Endodermal cell (in vitro differentiated cells): ENCODE results near the gene BCORL1. TPM values are rescaled to one million over a fixed set of nuclear protein-coding genes. Genes with fewer than 3 reads are reported as not detected.
A peak's percentile ranks its signal among the peaks of the same experiment; 100 is the strongest.

Source experiments
- DNase-seq: peaks from one replicate; pipeline ENCODE4 v3.0.0-alpha.2; 2017
- H3K27ac ChIP-seq: 2 replicates; pipeline ENCODE4 v1.5.1; 2013; ENCODE audit warnings: mild to moderate bottlenecking, low read depth, low read length, moderate library complexity
- H3K27me3 ChIP-seq: 2 replicates; pipeline ENCODE4 v1.6.1; 2013; ENCODE audit warnings: mild to moderate bottlenecking, low read length, moderate library complexity; ENCODE audit not compliant: insufficient read depth, control insufficient read depth, poor library complexity, severe bottlenecking
- H3K36me3 ChIP-seq: 2 replicates; pipeline ENCODE4 v1.7.0; 2013; ENCODE audit warnings: mild to moderate bottlenecking, low read length, moderate library complexity; ENCODE audit not compliant: control insufficient read depth, insufficient read depth
- H3K4me1 ChIP-seq: one replicate; pipeline ENCODE4 v1.7.0; 2013; ENCODE audit warnings: low read length; ENCODE audit not compliant: control insufficient read depth, insufficient read depth
- H3K4me3 ChIP-seq: 2 replicates; pipeline ENCODE4 v1.5.1; 2013; ENCODE audit warnings: mild to moderate bottlenecking, low read length, moderate library complexity
- H3K9ac ChIP-seq: 2 replicates; pipeline ENCODE4 v1.6.1; 2013; ENCODE audit warnings: mild to moderate bottlenecking, low read length, moderate library complexity; ENCODE audit not compliant: poor library complexity, severe bottlenecking; ENCODE audit errors: extremely low read depth
- H3K9me3 ChIP-seq: 2 replicates; pipeline ENCODE4 v1.6.1; 2013; ENCODE audit warnings: mild to moderate bottlenecking, low read length, moderate library complexity; ENCODE audit not compliant: control insufficient read depth
- H3K27ac Mint-ChIP-seq: 2 replicates; pipeline ENCODE4 v1.8.0; 2020; ENCODE audit warnings: mixed read lengths
- H3K27me3 Mint-ChIP-seq: 2 replicates; pipeline ENCODE4 v1.8.0; 2021; ENCODE audit warnings: mild to moderate bottlenecking, mixed read lengths; ENCODE audit not compliant: insufficient read depth
- H3K36me3 Mint-ChIP-seq: 2 replicates; pipeline ENCODE4 v1.8.0; 2020; ENCODE audit warnings: low read depth, mixed read lengths
- H3K4me1 Mint-ChIP-seq: 2 replicates; pipeline ENCODE4 v1.8.0; 2020; ENCODE audit warnings: mixed read lengths
- H3K4me3 Mint-ChIP-seq: 2 replicates; pipeline ENCODE4 v1.8.0; 2020; ENCODE audit warnings: mild to moderate bottlenecking, moderate library complexity, mixed read lengths
- H3K9me3 Mint-ChIP-seq: 2 replicates; pipeline ENCODE4 v1.8.0; 2020; ENCODE audit warnings: mild to moderate bottlenecking, mixed read lengths
- WGBS, 2 experiments: methylation state at CpG; one replicate each; pipeline versions ENCODE4 v1.1.5 to v1.1.7; 2013; ENCODE audit warnings: missing lambda C conversion rate in 2 of 2, mixed read lengths in 1 of 2; ENCODE audit not compliant: insufficient coverage in 1 of 2, insufficient read length in 1 of 2; 5-methylcytosine and 5-hydroxymethylcytosine counted together
- total RNA-seq, 2 donors: library from RNA; stranded (reverse); fragmentation: NEBNext Ultra II Directional in 1 of 2; extraction: Animal tissue kit (Norgen Biotek cat#: 25700) in 1 of 2; gene quantifications; 2 replicates in 1 of 2; 3 replicates in 1 of 2; pipeline ENCODE4 v1.2.1, GENCODE V29; 2021
- TF ChIP-seq, protein P1 (sequence below): fragments of 200-600 bp; sonication (generic); conservative IDR thresholded peaks from 2 replicates; pipeline ENCODE4 v1.5.0; 2021; ENCODE audit warnings: antibody characterized with exemption, mild to moderate bottlenecking

Gene BCORL1
- total RNA-seq, 2 donors from 2014 or later, result 24.5 to 29.9 TPM

DNA sequence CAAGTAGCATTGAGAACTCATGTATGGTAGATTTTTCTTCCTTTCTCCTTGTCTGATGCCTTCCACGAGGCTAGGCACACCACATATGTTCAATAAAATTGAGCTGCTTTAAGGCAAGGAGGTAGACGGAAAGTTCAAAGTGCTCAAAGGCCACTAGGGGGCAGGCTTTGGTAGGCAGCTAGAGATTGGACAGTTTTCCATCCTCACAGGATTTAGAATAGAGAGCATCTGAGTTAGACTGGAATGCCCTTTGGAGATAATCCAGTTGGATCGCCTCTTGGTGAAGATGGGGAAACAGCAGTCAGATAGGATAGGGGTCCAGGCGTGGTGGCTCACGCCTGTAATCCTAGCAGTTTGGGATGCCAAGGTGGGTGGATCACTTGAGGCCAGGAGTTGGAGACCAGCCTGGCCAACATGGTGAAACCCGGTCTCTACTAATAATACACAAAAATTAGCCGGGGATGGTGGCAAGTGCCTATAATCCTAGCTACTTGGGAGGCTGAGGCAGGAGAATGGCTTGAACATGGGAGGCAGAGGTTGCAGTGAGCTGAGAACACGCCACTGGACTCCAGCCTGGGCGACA, 97.5 kb downstream of the BCORL1 start:
- no peak overlapping the region for H3K27ac Mint-ChIP-seq

DNA sequence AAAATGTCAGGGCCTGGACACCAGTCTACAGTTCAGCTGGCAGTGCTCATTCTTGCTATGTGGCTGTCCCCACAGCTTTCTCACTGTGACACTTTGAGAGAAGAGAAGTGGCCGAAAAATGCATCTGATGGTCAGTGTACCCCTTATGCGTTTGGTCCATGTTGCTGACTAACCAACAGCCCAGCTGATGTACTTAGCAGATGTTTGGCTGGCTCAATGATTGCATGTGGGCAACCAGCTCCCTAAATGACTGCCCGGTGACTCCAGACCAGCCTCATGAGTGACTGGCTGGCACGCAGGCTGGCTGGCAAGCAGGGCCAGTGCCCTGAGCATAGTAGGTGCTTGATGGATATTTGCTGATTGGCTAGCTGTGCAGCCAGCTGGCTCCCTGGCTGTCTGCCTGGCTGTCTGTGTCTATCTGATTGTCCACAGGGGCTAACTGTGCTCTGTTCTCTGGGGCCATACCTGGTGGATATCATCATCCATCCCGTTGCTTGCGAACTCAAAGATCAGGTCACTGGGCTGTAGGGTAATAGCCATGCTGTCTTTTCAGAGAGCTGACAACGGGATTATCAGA, 98.4 kb downstream of the BCORL1 start:
- 90% methylated on average over 7 of the region's 7 CpGs; no CpG with 5 or more reads in 1 of the 2 experiments for WGBS, 2 experiments
- Histone ChIP-seq H3K36me3 (no peaks in the 10 kb centered on the region), H3K9me3 (no peaks in the 10 kb centered on the region), H3K9ac (no peak overlapping the region), H3K27me3 (no peaks in the 10 kb centered on the region), H3K4me3 (no peak overlapping the region), H3K27ac (no peak overlapping the region), H3K4me1 (no peaks in the 10 kb centered on the region)
- no peak for DNase-seq
- H3K9me3 Mint-ChIP-seq, result peaks cover 42% of the 10 kb centered on the region
- no peak overlapping the region for H3K27ac Mint-ChIP-seq
- peaks cover 6% of the 10 kb centered on the region for H3K27me3 Mint-ChIP-seq
- no peak overlapping the region for H3K4me3 Mint-ChIP-seq
- H3K36me3 Mint-ChIP-seq, result no peaks in the 10 kb centered on the region
- H3K4me1 Mint-ChIP-seq, result peaks cover 10% of the 10 kb centered on the region
- TF ChIP-seq, protein P1, sequence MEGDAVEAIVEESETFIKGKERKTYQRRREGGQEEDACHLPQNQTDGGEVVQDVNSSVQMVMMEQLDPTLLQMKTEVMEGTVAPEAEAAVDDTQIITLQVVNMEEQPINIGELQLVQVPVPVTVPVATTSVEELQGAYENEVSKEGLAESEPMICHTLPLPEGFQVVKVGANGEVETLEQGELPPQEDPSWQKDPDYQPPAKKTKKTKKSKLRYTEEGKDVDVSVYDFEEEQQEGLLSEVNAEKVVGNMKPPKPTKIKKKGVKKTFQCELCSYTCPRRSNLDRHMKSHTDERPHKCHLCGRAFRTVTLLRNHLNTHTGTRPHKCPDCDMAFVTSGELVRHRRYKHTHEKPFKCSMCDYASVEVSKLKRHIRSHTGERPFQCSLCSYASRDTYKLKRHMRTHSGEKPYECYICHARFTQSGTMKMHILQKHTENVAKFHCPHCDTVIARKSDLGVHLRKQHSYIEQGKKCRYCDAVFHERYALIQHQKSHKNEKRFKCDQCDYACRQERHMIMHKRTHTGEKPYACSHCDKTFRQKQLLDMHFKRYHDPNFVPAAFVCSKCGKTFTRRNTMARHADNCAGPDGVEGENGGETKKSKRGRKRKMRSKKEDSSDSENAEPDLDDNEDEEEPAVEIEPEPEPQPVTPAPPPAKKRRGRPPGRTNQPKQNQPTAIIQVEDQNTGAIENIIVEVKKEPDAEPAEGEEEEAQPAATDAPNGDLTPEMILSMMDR, result no peak

More for the DNA sequence above, 97.5 kb downstream of the BCORL1 start:
- Mint-ChIP-seq H3K4me1 (peaks cover 8% of the 10 kb centered on the region), H3K4me3 (no peak overlapping the region), H3K9me3 (peaks cover 44% of the 10 kb centered on the region), H3K36me3 (no peaks in the 10 kb centered on the region), H3K27me3 (peaks cover 6% of the 10 kb centered on the region)
- TF ChIP-seq, protein P1, result peak; percentile 82
- H3K4me3 ChIP-seq, result no peak overlapping the region
- WGBS, 2 experiments, result 56 to 92% methylated on average over 2 to 9 of the region's 9 CpGs
- H3K9me3 ChIP-seq, result no peaks in the 10 kb centered on the region
- no peaks in the 10 kb centered on the region for H3K36me3 ChIP-seq
- H3K27me3 ChIP-seq, result no peaks in the 10 kb centered on the region
- no peaks in the 10 kb centered on the region for H3K4me1 ChIP-seq
- no peak overlapping the region for H3K9ac ChIP-seq
- H3K27ac ChIP-seq, result no peak overlapping the region
- DNase-seq, result peak; percentile 78

DNA sequence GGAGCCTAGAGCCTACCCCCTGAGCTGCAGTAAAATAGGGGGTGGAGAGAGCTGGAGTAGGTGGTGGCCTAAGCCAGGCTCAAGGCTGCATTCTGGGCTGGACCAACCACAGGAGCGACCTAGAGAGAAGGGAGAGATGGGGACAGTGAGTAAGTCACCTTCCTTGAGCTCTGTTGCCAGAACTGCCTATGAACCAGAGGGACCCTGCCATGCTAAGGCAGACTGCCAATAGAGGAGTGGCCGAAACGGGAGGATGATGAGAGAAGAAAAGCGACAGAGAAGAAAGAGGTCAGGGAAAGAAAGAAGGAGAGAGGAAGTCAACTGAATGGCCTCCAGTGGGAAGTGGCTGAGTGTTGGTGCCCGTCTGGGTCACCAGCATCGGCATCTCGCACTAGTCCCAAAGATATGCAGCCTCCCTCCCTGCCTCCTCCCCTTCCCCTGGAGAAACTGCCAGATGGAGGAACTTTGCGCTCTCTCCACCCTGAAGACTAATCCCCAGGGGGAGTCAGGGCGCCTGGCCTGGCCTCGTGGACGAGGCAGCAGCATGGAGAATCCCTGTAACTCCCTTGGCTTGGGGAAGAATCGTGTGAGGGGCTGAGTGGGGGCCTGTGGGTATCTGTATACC, 99.1 kb downstream of the BCORL1 start:
- Mint-ChIP-seq H3K27me3 (peaks cover 9% of the 10 kb centered on the region), H3K9me3 (peaks cover 44% of the 10 kb centered on the region), H3K4me3 (no peak overlapping the region), H3K27ac (no peak overlapping the region), H3K36me3 (no peaks in the 10 kb centered on the region), H3K4me1 (peaks cover 10% of the 10 kb centered on the region)
- no peaks in the 10 kb centered on the region for H3K27me3 ChIP-seq
- WGBS, 2 experiments, result 79% methylated on average over 12 of the region's 12 CpGs; no CpG with 5 or more reads in 1 of the 2 experiments
- H3K4me3 ChIP-seq, result no peak overlapping the region
- no peak overlapping the region for H3K27ac ChIP-seq
- H3K36me3 ChIP-seq, result no peaks in the 10 kb centered on the region
- no peak overlapping the region for H3K9ac ChIP-seq
- no peaks in the 10 kb centered on the region for H3K4me1 ChIP-seq
- TF ChIP-seq, protein P1, result no peak
- H3K9me3 ChIP-seq, result no peaks in the 10 kb centered on the region
- no peak for DNase-seq
